Keratinocyte (primary cell): ENCODE results near the gene IGFBP4. TPM values are rescaled to one million over a fixed set of nuclear protein-coding genes. Genes with fewer than 3 reads are reported as not detected.
A peak's percentile ranks its signal among the peaks of the same experiment; 100 is the strongest.

ENCODE experiments used
- DNase-seq: peaks from one replicate; pipeline ENCODE4 v3.0.0-alpha.2; 2011; ENCODE audit warnings: low read depth, missing footprints, low spot score
- FAIRE-seq: peaks from 2 replicates; lab custom pipeline; 2011; peaks lifted over from hg19 to GRCh38; lab: Jason Lieb, UNC
- H2AFZ ChIP-seq: 2 replicates; pipeline ENCODE4 v1.6.0; 2012; ENCODE audit warnings: low read length, control low read depth, inconsistent platforms; ENCODE audit not compliant: control insufficient read depth
- H3K27ac ChIP-seq: 2 replicates; pipeline ENCODE4 v1.5.1; 2011; ENCODE audit warnings: low read length; ENCODE audit not compliant: control insufficient read depth, insufficient read depth
- H3K27me3 ChIP-seq: 3 replicates; pipeline ENCODE4 v1.6.0; 2011; ENCODE audit warnings: low read length; ENCODE audit not compliant: control insufficient read depth, insufficient read depth; ENCODE audit errors: extremely low read depth
- H3K36me3 ChIP-seq, 2 experiments: 2 replicates in 1 of 2; 3 replicates in 1 of 2; pipeline ENCODE4 v1.5.1; 2011; ENCODE audit warnings: low read length in 2 of 2, mild to moderate bottlenecking in 1 of 2; ENCODE audit not compliant: control insufficient read depth in 2 of 2, insufficient read depth in 2 of 2; ENCODE audit errors: extremely low read depth in 1 of 2
- H3K4me1 ChIP-seq: 3 replicates; pipeline ENCODE4 v1.5.1; 2011; ENCODE audit warnings: low read length; ENCODE audit not compliant: control insufficient read depth, insufficient read depth; ENCODE audit errors: extremely low read depth
- H3K4me2 ChIP-seq: 3 replicates; pipeline ENCODE4 v1.6.0; 2011; ENCODE audit warnings: low read depth, low read length; ENCODE audit not compliant: control insufficient read depth, insufficient read depth; ENCODE audit errors: extremely low read depth
- H3K4me3 ChIP-seq, 3 experiments: fragments of 200-600 bp in 1 of 3; sonication (generic) in 1 of 3; 2 replicates in 2 of 3; 3 replicates in 1 of 3; pipeline ENCODE4 v1.5.1; 2011 to 2016; ENCODE audit warnings: low read length in 3 of 3, mild to moderate bottlenecking in 3 of 3, control low read depth in 2 of 3, inconsistent platforms in 1 of 3, low read depth in 1 of 3, mixed read lengths in 1 of 3, mixed run types in 1 of 3, moderate library complexity in 1 of 3; ENCODE audit not compliant: control insufficient read depth in 2 of 3, insufficient read depth in 2 of 3; ENCODE audit errors: extremely low read depth in 1 of 3
- H3K79me2 ChIP-seq: 2 replicates; pipeline ENCODE4 v1.6.0; 2012; ENCODE audit warnings: low read length; ENCODE audit not compliant: control insufficient read depth, insufficient read depth
- H3K9ac ChIP-seq: 3 replicates; pipeline ENCODE4 v1.6.0; 2011; ENCODE audit warnings: low read length; ENCODE audit not compliant: control insufficient read depth, insufficient read depth; ENCODE audit errors: extremely low read depth
- H3K9me1 ChIP-seq: 3 replicates; pipeline ENCODE4 v1.6.0; 2011; ENCODE audit warnings: low read length; ENCODE audit not compliant: control insufficient read depth, insufficient read depth; ENCODE audit errors: extremely low read depth
- H3K9me3 ChIP-seq: 2 replicates; pipeline ENCODE4 v1.5.1; 2012; ENCODE audit warnings: low read depth, low read length; ENCODE audit not compliant: control insufficient read depth
- H4K20me1 ChIP-seq: 3 replicates; pipeline ENCODE4 v1.6.0; 2011; ENCODE audit warnings: low read length; ENCODE audit not compliant: control insufficient read depth, insufficient read depth; ENCODE audit errors: extremely low read depth
- CTCF ChIP-seq, 3 experiments: IDR thresholded peaks in 1 of 3; conservative IDR thresholded peaks in 1 of 3; optimal IDR thresholded peaks in 1 of 3; 2 replicates in 2 of 3; 3 replicates in 1 of 3; pipeline versions ENCODE3 to v1.5.1; 2011; ENCODE audit warnings: low read length in 3 of 3, mild to moderate bottlenecking in 3 of 3, moderate library complexity in 2 of 3, control low read depth in 1 of 3, inconsistent platforms in 1 of 3; ENCODE audit not compliant: insufficient read depth in 2 of 3; ENCODE audit errors: extremely low read depth in 1 of 3
- EZH2 ChIP-seq: IDR thresholded peaks from one replicate; pipeline ENCODE4 v1.6.1; 2012; ENCODE audit warnings: inconsistent platforms, mild to moderate bottlenecking, low read length, moderate library complexity
- dilution Hi-C: fragments of 300-500 bp; cut with MboI; formaldehyde crosslinking; loops from one replicate; pipeline ENCODE4 v1.7.0; 2020; ENCODE audit warnings: low sequenced_read_pairs; ENCODE audit not compliant: extremely low pct_ligation_motif_present
- polyA plus RNA-seq, 5 experiments: library from polyadenylated mRNA; depleted of rRNA in 3 of 5; stranded (reverse) in 3 of 5; stranded (forward) in 1 of 5; unstranded in 1 of 5; fragments of >200 nt; gene quantifications; 1 replicate in 1 of 5; 2 replicates in 3 of 5; 3 replicates in 1 of 5; pipeline versions ENCODE4 v1.2.1 to v1.2.3, GENCODE V29; 2011 to 2012; ENCODE audit warnings: missing spikeins in 2 of 5, low read depth in 1 of 5, low replicate concordance in 1 of 5

IGFBP4 gene
- polyA plus RNA-seq, 1 donor (not counting 4 experiments of a cell fraction or from before 2014, with no cell fraction given) = 6.0 TPM

GRCh38 chr17:40415390-40415789 is 27.9 kb upstream of the IGFBP4 start:
- peak overlapping the region; percentile 12 for H3K27ac ChIP-seq
- DNase-seq (no peak), FAIRE-seq (no peak)
- H3K9ac ChIP-seq = peak overlapping the region; percentile 12
- no peak for TF ChIP-seq EZH2
- peak in 2 of 3 experiments; percentile 29 to 58 for TF ChIP-seq CTCF (optimal IDR thresholded peaks at IDR 0.05 in 1 of 3, IDR thresholded peaks at IDR 0.05 in 1 of 3, conservative IDR thresholded peaks at IDR 0.05 in 1 of 3; ENCODE audit: extremely low read depth in 1 of 3, insufficient read depth in 2 of 3, low read length in 3 of 3)
- H3K4me3 ChIP-seq = no peak overlapping the region
- peaks cover 16% of the 10 kb centered on the region for H3K4me1 ChIP-seq
- H3K79me2 ChIP-seq = peaks cover 29% of the 10 kb centered on the region
- peaks cover 0 to 11% of the 10 kb centered on the region in 2 experiments for H3K36me3 ChIP-seq
- no peak overlapping the region for H2AFZ ChIP-seq
- dilution Hi-C loops = loop anchor here (10.0 kb wide), 1 partner anchor 149 kb away; the partner anchor contains the start of gene CCR7
- H3K27me3 ChIP-seq = no peaks in the 10 kb centered on the region
- H3K9me3 ChIP-seq = no peaks in the 10 kb centered on the region
- H3K4me2 ChIP-seq = peak overlapping the region; percentile 35
- H4K20me1 ChIP-seq = no peaks in the 10 kb centered on the region
- H3K9me1 ChIP-seq = no peaks in the 10 kb centered on the region

GRCh38 chr17:40416671-40417070 is 26.6 kb upstream of the IGFBP4 start:
- H3K27ac ChIP-seq = peak overlapping the region; percentile 67
- no peaks in the 10 kb centered on the region for H3K9me1 ChIP-seq
- dilution Hi-C loops = loop anchor here (10.0 kb wide), 1 partner anchor 148 kb away; the partner anchor contains the start of gene CCR7
- H4K20me1 ChIP-seq = no peaks in the 10 kb centered on the region
- H3K4me3 ChIP-seq = peak overlapping the region; percentile 67 to 85 (median 84)
- peaks cover 29% of the 10 kb centered on the region for H3K79me2 ChIP-seq
- no peak for TF ChIP-seq CTCF (optimal IDR thresholded peaks at IDR 0.05 in 1 of 3, IDR thresholded peaks at IDR 0.05 in 1 of 3, conservative IDR thresholded peaks at IDR 0.05 in 1 of 3; ENCODE audit: extremely low read depth in 1 of 3, insufficient read depth in 2 of 3, low read length in 3 of 3)
- H3K9ac ChIP-seq = peak overlapping the region; percentile 79
- H3K27me3 ChIP-seq = no peaks in the 10 kb centered on the region
- H3K4me1 ChIP-seq = peaks cover 16% of the 10 kb centered on the region
- peaks cover 0 to 11% of the 10 kb centered on the region in 2 experiments for H3K36me3 ChIP-seq
- no peak overlapping the region for H2AFZ ChIP-seq
- no peak for FAIRE-seq
- peak overlapping the region; percentile 86 for H3K4me2 ChIP-seq
- no peak for DNase-seq
- H3K9me3 ChIP-seq = no peaks in the 10 kb centered on the region
